ENCODE results near the gene NTSR2. TPM values are rescaled to one million over a fixed set of nuclear protein-coding genes. Genes with fewer than 3 reads are reported as not detected.

The NTSR2 gene
- total RNA-seq (not detected), polyA plus RNA-seq (under 1 TPM in 2 of 3 donors, not detected in 1; 0.04 to 0.60 TPM)

GRCh38 chr2:11669454-11670291 lies at the start of gene NTSR2:
NTSR2 (minus strand) TSS chr2:11670195; CDS start chr2:11670129, 66 bp downstream.
- H3K9me3 ChIP-seq = no peaks in the 10 kb centered on the region
- peak; percentile 65 for DNase-seq
- H3K27ac ChIP-seq = no peak within 1 kb of the TSS
- H3K4me3 ChIP-seq = no peak within 1 kb of the TSS
- H3K27me3 ChIP-seq = peaks cover 0 to 19% (median 0%) of the 10 kb centered on the region in 3 donors
- no peaks in the 10 kb centered on the region for H3K36me3 ChIP-seq
- intact Hi-C loops (cut with DNase I) = no loop called here
- no peak for TF ChIP-seq EP300 (IDR thresholded peaks at IDR 0.05)
- TF ChIP-seq, protein P1, sequence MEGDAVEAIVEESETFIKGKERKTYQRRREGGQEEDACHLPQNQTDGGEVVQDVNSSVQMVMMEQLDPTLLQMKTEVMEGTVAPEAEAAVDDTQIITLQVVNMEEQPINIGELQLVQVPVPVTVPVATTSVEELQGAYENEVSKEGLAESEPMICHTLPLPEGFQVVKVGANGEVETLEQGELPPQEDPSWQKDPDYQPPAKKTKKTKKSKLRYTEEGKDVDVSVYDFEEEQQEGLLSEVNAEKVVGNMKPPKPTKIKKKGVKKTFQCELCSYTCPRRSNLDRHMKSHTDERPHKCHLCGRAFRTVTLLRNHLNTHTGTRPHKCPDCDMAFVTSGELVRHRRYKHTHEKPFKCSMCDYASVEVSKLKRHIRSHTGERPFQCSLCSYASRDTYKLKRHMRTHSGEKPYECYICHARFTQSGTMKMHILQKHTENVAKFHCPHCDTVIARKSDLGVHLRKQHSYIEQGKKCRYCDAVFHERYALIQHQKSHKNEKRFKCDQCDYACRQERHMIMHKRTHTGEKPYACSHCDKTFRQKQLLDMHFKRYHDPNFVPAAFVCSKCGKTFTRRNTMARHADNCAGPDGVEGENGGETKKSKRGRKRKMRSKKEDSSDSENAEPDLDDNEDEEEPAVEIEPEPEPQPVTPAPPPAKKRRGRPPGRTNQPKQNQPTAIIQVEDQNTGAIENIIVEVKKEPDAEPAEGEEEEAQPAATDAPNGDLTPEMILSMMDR (IDR thresholded peaks at IDR 0.05) = no peak
- no peak for TF ChIP-seq POLR2A (IDR thresholded peaks at IDR 0.05)
- TF ChIP-seq POLR2AphosphoS5 (IDR thresholded peaks at IDR 0.05) = no peak
- WGBS, 2 donors = 22 to 32% methylated on average over 93 of the region's 93 CpGs
- H3K4me1 ChIP-seq = peaks cover 0 to 12% (median 9%) of the 10 kb centered on the region in 4 donors

DNA sequence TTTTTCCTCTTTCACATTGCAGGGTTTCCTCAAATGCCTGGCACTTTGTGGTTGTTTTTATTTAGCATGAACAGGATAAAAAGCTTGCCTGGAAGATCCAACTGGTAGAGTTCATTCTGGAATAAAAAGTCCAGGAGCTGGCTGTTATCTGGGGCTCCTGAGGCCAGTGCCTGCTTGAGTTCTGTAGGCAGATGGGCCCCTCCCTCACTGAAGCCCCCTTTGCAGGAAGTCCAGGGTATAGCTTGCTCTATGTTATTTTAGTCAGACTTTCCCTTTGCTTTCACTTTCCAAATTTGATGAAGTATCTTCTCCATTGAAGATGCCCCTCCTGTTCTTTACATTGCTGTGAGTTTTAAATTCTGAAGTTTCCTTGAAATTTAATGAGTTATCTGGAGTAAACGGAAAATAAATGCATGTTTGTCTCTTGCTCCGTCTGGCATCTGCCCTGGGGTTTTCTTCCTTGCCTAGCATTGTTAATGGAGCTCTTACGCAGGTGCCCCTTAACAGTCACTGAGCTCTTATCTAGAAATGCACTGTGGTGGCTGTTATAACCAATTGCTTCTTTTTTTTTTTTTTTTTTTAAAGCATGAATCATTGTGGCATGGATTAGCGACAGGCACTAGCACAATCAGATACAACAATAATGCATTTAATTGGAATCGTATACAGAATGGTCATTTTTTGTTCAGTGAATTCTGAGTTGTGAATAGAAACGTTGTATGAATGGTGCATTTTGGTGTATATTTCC lies 49.4 kb upstream of the NTSR2 start:
- no peak for DNase-seq
- Histone ChIP-seq H3K36me3 (no peaks in the 10 kb centered on the region), H3K27ac (no peak overlapping the region), H3K4me3 (no peak overlapping the region), H3K27me3 (no peaks in the 10 kb centered on the region), H3K9me3 (no peaks in the 10 kb centered on the region), H3K4me1 (peaks cover 0 to 6% (median 0%) of the 10 kb centered on the region in 4 donors)
- intact Hi-C loops (cut with DNase I) = no loop called here
- TF ChIP-seq, protein P1 (IDR thresholded peaks at IDR 0.05) = no peak
- TF ChIP-seq POLR2AphosphoS5 (IDR thresholded peaks at IDR 0.05) (no peak), EP300 (IDR thresholded peaks at IDR 0.05) (no peak), POLR2A (IDR thresholded peaks at IDR 0.05) (no peak)
- WGBS, 2 donors = 23 to 32% methylated on average over 6 of the region's 6 CpGs

DNA sequence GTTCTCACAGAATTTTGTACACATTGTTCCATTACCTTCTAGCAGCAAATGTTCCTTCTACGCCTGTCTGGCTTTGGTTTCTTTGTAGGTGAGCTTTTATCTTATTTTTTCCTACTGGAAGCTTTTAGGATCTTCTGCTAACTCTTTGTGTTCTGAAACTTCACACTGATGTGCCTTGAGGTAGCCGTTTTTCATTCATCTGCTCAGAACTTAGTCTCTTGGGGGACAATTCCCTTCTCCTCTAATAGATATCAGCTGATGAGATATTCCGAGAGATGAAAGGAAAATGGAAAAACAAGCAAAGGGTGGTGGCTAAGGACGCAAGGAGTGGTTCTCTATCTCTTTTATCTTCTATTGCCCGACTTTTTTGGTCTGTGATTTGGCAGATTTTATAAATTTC lies 48.6 kb upstream of the NTSR2 start:
- TF ChIP-seq EP300 (IDR thresholded peaks at IDR 0.05) (no peak), POLR2A (IDR thresholded peaks at IDR 0.05) (no peak), POLR2AphosphoS5 (IDR thresholded peaks at IDR 0.05) (no peak)
- TF ChIP-seq, protein P1 (IDR thresholded peaks at IDR 0.05) = no peak
- DNase-seq = no peak
- intact Hi-C loops (cut with DNase I) = no loop called here

DNA sequence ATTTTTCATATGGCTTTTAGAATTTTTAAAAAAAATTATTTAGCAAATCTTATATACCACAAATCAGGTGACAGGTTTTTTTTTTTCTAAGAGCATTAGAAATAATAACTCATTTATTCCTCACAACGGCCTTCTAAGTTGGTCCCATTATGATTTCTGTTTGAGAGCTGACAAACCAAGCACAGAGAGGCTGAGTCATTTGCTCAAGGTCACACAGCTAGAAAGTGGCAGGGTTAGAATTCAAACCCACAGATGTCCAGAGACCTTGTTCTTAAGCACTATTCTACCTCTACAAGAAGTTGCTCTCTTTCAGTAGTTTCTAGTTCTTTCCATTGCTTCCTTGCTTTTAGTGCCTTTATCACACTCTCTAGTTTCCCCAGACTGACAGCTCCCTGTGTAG lies 47.6 kb upstream of the NTSR2 start:
- WGBS, 2 donors = 61 to 81% methylated on average over 1 of the region's 1 CpG
- Histone ChIP-seq H3K4me1 (peaks cover 0 to 6% (median 0%) of the 10 kb centered on the region in 4 donors), H3K27ac (no peak overlapping the region), H3K36me3 (no peaks in the 10 kb centered on the region), H3K4me3 (no peak overlapping the region), H3K9me3 (no peaks in the 10 kb centered on the region), H3K27me3 (no peaks in the 10 kb centered on the region)
- intact Hi-C loops (cut with DNase I) = no loop called here
- TF ChIP-seq POLR2A (IDR thresholded peaks at IDR 0.05) (no peak), POLR2AphosphoS5 (IDR thresholded peaks at IDR 0.05) (no peak), EP300 (IDR thresholded peaks at IDR 0.05) (no peak)
- TF ChIP-seq, protein P1 (IDR thresholded peaks at IDR 0.05) = no peak
- no peak for DNase-seq

More for the DNA sequence above, 48.6 kb upstream of the NTSR2 start:
- Histone ChIP-seq H3K27ac (no peak overlapping the region), H3K27me3 (no peaks in the 10 kb centered on the region), H3K4me3 (no peak overlapping the region), H3K36me3 (no peaks in the 10 kb centered on the region), H3K4me1 (peaks cover 0 to 6% (median 0%) of the 10 kb centered on the region in 4 donors), H3K9me3 (no peaks in the 10 kb centered on the region)
- WGBS, 2 donors = 66 to 82% methylated on average over 5 of the region's 5 CpGs
